DND-41 (cell line): ENCODE measurements around the gene EML1.
A peak's percentile ranks its signal among the peaks of the same experiment; 100 is the strongest.

ENCODE experiments used
- ATAC-seq: fragments of 200-7000 bp; cut with Tn5 transposase; 3 replicates; pipeline ENCODE4 v1.9.1; 2021; ENCODE audit warnings: low read depth; ENCODE audit not compliant: insufficient read depth
- DNase-seq: peaks from one replicate; pipeline ENCODE4 v3.0.0-alpha.2; 2020
- H2AFZ ChIP-seq: 2 replicates; pipeline ENCODE4 v1.6.0; 2012; ENCODE audit warnings: low read depth, low read length
- H3K27ac ChIP-seq: 2 replicates; pipeline ENCODE4 v1.5.1; 2012; ENCODE audit warnings: low read length, inconsistent platforms
- H3K27me3 ChIP-seq: fragments of 200-600 bp; sonication (generic); 2 replicates; pipeline ENCODE4 v1.6.0; 2012; ENCODE audit warnings: low read length, mild to moderate bottlenecking, inconsistent platforms; ENCODE audit not compliant: insufficient read depth, poor library complexity
- H3K36me3 ChIP-seq: 2 replicates; pipeline ENCODE4 v1.5.1; 2012; ENCODE audit warnings: low read length, inconsistent platforms; ENCODE audit not compliant: insufficient read depth
- H3K4me1 ChIP-seq: 2 replicates; pipeline ENCODE4 v1.5.1; 2012; ENCODE audit warnings: mild to moderate bottlenecking, low read length; ENCODE audit not compliant: insufficient read depth
- H3K4me2 ChIP-seq: 2 replicates; pipeline ENCODE4 v1.6.0; 2012; ENCODE audit warnings: mild to moderate bottlenecking, moderate library complexity, low read length, inconsistent platforms; ENCODE audit not compliant: insufficient read depth
- H3K4me3 ChIP-seq, 2 experiments: fragments of 200-600 bp in 1 of 2; shearing (Covaris generic) in 1 of 2; 2 replicates each; pipeline ENCODE4 v1.5.1; 2012 to 2016; ENCODE audit warnings: inconsistent platforms in 2 of 2, low read length in 2 of 2, mild to moderate bottlenecking in 2 of 2, low read depth in 1 of 2, moderate library complexity in 1 of 2
- H3K79me2 ChIP-seq: 2 replicates; pipeline ENCODE4 v1.6.0; 2012; ENCODE audit warnings: low read length, inconsistent platforms; ENCODE audit not compliant: insufficient read depth
- H3K9ac ChIP-seq: 2 replicates; pipeline ENCODE4 v1.6.0; 2012; ENCODE audit warnings: low read depth, mild to moderate bottlenecking, inconsistent platforms, low read length, moderate library complexity
- H3K9me3 ChIP-seq: 2 replicates; pipeline ENCODE4 v1.5.1; 2012; ENCODE audit warnings: low read length, moderate library complexity, mild to moderate bottlenecking, inconsistent platforms; ENCODE audit not compliant: insufficient read depth, severe bottlenecking
- H4K20me1 ChIP-seq: 2 replicates; pipeline ENCODE4 v1.6.0; 2012; ENCODE audit warnings: low read length; ENCODE audit not compliant: insufficient read depth
- EZH2 ChIP-seq: IDR thresholded peaks from 3 replicates; pipeline ENCODE4 v1.6.1; 2012; ENCODE audit warnings: borderline replicate concordance, low read depth, mild to moderate bottlenecking, moderate library complexity, low read length, inconsistent platforms; ENCODE audit not compliant: severe bottlenecking
- TF ChIP-seq, protein P1 (sequence below): IDR thresholded peaks from 2 replicates; pipeline ENCODE4 v1.5.1; 2012; ENCODE audit warnings: borderline replicate concordance, low read length, moderate library complexity, mild to moderate bottlenecking; ENCODE audit not compliant: poor library complexity, severe bottlenecking; ENCODE audit errors: extremely low read depth

EML1 gene

DNA sequence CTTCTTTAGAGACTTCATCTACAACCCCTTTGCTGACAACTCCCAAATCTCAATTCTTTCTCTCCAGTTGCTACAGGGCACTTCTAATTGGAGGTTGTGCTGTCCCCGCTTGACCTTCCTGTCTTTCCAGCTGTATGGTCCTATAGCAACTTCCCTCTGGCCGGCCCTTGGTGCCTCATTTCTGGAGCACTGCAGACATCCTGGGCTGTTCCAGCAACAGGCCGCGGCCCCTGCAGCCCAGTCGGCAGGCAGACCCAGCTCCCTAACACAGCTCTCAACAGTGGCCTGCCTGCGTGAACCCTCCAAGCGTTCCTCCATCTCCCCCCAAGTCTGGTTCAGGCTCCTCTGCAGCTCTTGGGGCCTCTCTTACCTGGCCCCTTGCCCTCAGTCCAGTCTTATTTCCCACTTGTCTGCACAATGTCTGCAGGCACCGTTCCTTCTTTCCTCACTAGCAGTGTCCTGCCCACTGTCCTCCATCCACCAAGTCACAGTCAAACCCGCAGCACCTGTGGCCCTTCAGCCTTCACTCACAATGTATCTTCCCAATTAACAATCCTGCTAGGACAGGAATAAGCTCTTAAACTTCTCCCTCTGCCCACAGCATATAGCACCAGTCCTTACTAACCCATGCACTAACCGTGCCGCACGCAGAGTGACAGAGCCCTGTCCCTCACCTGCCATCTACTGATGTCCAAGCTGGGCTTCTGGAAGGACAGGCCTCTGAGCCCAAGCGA is 1.6 kb upstream of the EML1 start:
- Histone ChIP-seq H3K27ac (no peak overlapping the region), H3K4me2 (no peak overlapping the region)

DNA sequence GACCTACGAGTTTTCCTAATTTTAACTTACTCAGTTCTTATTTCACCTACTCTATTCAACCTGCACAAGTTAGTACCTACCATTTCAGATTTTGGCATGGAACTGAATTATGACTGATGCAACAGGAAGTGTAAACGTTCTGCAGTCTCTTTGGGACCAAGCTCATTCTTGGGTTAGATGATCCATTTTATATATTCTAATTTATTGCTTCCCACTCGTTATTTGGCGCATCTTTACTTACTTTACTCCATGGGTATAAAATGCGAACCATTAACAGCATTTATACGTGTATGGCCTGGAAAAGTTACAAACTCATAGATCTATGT is 1.0 kb upstream of the EML1 start:
- H3K4me1 ChIP-seq = peaks cover 9% of the 10 kb centered on the region; the same call in 1 of the 2 replicates
- H2AFZ ChIP-seq = no peak overlapping the region
- no peak overlapping the region for H3K27ac ChIP-seq
- no peak overlapping the region for H3K4me2 ChIP-seq
- H3K27me3 ChIP-seq = peaks cover 64% of the 10 kb centered on the region
- DNase-seq (no peak), ATAC-seq (no peak)
- no peak for TF ChIP-seq EZH2
- TF ChIP-seq, protein P1, sequence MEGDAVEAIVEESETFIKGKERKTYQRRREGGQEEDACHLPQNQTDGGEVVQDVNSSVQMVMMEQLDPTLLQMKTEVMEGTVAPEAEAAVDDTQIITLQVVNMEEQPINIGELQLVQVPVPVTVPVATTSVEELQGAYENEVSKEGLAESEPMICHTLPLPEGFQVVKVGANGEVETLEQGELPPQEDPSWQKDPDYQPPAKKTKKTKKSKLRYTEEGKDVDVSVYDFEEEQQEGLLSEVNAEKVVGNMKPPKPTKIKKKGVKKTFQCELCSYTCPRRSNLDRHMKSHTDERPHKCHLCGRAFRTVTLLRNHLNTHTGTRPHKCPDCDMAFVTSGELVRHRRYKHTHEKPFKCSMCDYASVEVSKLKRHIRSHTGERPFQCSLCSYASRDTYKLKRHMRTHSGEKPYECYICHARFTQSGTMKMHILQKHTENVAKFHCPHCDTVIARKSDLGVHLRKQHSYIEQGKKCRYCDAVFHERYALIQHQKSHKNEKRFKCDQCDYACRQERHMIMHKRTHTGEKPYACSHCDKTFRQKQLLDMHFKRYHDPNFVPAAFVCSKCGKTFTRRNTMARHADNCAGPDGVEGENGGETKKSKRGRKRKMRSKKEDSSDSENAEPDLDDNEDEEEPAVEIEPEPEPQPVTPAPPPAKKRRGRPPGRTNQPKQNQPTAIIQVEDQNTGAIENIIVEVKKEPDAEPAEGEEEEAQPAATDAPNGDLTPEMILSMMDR = no peak
- H4K20me1 ChIP-seq = 0 out of 2 replicates have a peak, but pooled peaks cover 3% of the 10 kb centered on the region
- no peak overlapping the region for H3K4me3 ChIP-seq
- no peaks in the 10 kb centered on the region for H3K36me3 ChIP-seq
- no peak overlapping the region for H3K9ac ChIP-seq
- H3K9me3 ChIP-seq = no peaks in the 10 kb centered on the region
- H3K79me2 ChIP-seq = no peaks in the 10 kb centered on the region

More for the DNA sequence above, 1.6 kb upstream of the EML1 start:
- Histone ChIP-seq H3K4me1 (peaks cover 9% of the 10 kb centered on the region; the same call in 1 of the 2 replicates), H3K9ac (no peak overlapping the region), H4K20me1 (0 out of 2 replicates have a peak, but pooled peaks cover 3% of the 10 kb centered on the region), H2AFZ (no peak overlapping the region), H3K27me3 (peaks cover 65% of the 10 kb centered on the region), H3K79me2 (no peaks in the 10 kb centered on the region), H3K9me3 (no peaks in the 10 kb centered on the region), H3K4me3 (no peak overlapping the region), H3K36me3 (no peaks in the 10 kb centered on the region)
- TF ChIP-seq EZH2 = peak; percentile 14
- TF ChIP-seq, protein P1 = no peak
- ATAC-seq = no peak
- no peak for DNase-seq

DNA sequence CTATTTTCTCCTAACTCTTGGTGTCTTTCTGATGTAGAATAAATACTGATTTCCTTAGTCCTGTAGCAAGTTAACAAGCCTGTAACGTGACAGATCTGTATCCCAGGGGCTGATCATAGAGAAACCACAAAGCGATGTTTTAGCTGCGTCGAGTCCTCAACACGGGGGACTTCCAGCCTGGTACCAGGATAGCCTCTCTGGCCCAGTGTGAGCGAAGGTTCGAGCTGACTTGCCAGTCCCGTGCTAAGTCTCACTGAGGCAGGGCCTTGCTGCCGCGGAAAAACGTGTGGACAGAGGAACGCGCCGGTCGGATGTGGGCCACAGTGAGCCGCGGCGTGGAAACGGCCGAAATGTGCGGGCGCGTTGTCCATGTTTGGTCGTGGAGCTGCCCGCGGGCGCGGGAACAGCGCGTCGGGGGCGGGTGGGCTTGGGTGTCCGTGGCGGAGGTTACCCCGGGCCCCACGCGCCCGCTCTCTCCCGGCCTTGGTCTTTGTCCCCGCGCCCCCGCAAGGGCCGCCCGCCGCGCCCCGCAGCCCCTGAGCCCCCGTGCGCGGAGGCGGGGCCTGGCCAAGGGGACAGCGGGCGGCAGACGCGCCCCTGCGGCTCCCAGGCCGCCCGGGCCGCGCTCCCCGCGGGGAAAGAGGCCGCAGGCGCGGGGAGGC is 531 bp upstream of the EML1 start:
- H3K36me3 ChIP-seq = no peaks in the 10 kb centered on the region
- H3K4me3 ChIP-seq = no peak overlapping the region
- H3K79me2 ChIP-seq = no peaks in the 10 kb centered on the region
- TF ChIP-seq, protein P1 = no peak
- TF ChIP-seq EZH2 = no peak
- H3K9ac ChIP-seq = no peak overlapping the region
- H3K4me1 ChIP-seq = peaks cover 9% of the 10 kb centered on the region; the same call in 1 of the 2 replicates
- H4K20me1 ChIP-seq = 0 out of 2 replicates have a peak, but pooled peaks cover 3% of the 10 kb centered on the region
- ATAC-seq (no peak), DNase-seq (no peak)
- no peak overlapping the region for H2AFZ ChIP-seq
- peak overlapping the region; percentile 13; the same call in 1 of the 2 replicates for H3K4me2 ChIP-seq
- H3K9me3 ChIP-seq = no peaks in the 10 kb centered on the region
- H3K27ac ChIP-seq = no peak overlapping the region
- peaks cover 66% of the 10 kb centered on the region for H3K27me3 ChIP-seq
